IMR-90 (cell line): ENCODE results near the gene PRR12. TPM values are rescaled to one million over a fixed set of nuclear protein-coding genes. Genes with fewer than 3 reads are reported as not detected.
A peak's percentile ranks its signal among the peaks of the same experiment; 100 is the strongest.
"Not testable (repeated sequence)": the region's sequence is repeated elsewhere in the genome, so short reads cannot be mapped to it uniquely, and the experiment has no call there.

Experiments used
- ATAC-seq: fragments of 200-7000 bp; cut with Tn5 transposase; 2 replicates; pipeline ENCODE4 v1.9.1; 2020; ENCODE audit warnings: low read depth, mild to moderate bottlenecking, moderate library complexity
- BruUV-seq: library from RNA; stranded (reverse); fragments of 400-500 nt; replicated peaks from 2 replicates; lab custom pipeline; 2021; lab: Mats Ljungman, UMichigan
- CTCF ChIA-PET: fragments of 300-600 bp; formaldehyde crosslinking; extraction: SDS; loops from one replicate; lab custom pipeline; 2021; ENCODE audit warnings: antibody characterized with exemption; lab: Yijun Ruan, JAX
- POLR2A ChIA-PET: fragments of 300-600 bp; sonication (Branson Sonifier 250); formaldehyde crosslinking; loops from one replicate; lab custom pipeline; 2022; ENCODE audit warnings: antibody characterized with exemption; ENCODE audit not compliant: unreplicated experiment; lab: Charles Lee
- DNase-seq: peaks from one replicate; pipeline ENCODE4 v3.0.0; 2013
- H2AFZ ChIP-seq: replicated peaks from 2 replicates; pipeline ENCODE3; 2013; ENCODE audit warnings: low read length, mild to moderate bottlenecking; ENCODE audit not compliant: poor library complexity
- H2AK5ac ChIP-seq: 2 replicates; pipeline ENCODE4 v1.6.1; 2013; ENCODE audit warnings: low read depth, low read length, inconsistent platforms
- H2AK9ac ChIP-seq: replicated peaks from 2 replicates; pipeline ENCODE3; 2013; ENCODE audit warnings: mild to moderate bottlenecking, low read depth, low read length, moderate library complexity; ENCODE audit not compliant: poor library complexity
- H2BK120ac ChIP-seq: 2 replicates; pipeline ENCODE4 v1.6.1; 2013; ENCODE audit warnings: low read depth, low read length, inconsistent platforms
- H2BK15ac ChIP-seq: 3 replicates; pipeline ENCODE4 v1.6.1; 2013; ENCODE audit warnings: low read depth, low read length, inconsistent platforms
- H2BK20ac ChIP-seq: 2 replicates; pipeline ENCODE4 v1.6.1; 2013; ENCODE audit warnings: low read depth, mild to moderate bottlenecking, inconsistent platforms, low read length, moderate library complexity
- H2BK5ac ChIP-seq: 2 replicates; pipeline ENCODE4 v1.6.1; 2013; ENCODE audit warnings: mild to moderate bottlenecking, low read depth, low read length, inconsistent platforms; ENCODE audit not compliant: poor library complexity, severe bottlenecking
- H3K14ac ChIP-seq: replicated peaks from 2 replicates; pipeline ENCODE4 v1.6.1; 2013; ENCODE audit warnings: low read depth, low read length, inconsistent platforms
- H3K18ac ChIP-seq: 2 replicates; pipeline ENCODE4 v1.6.1; 2013; ENCODE audit warnings: low read depth, low read length, control low read depth
- H3K23ac ChIP-seq: 2 replicates; pipeline ENCODE4 v1.6.1; 2013; ENCODE audit warnings: low read depth, low read length, inconsistent platforms
- H3K27ac ChIP-seq: 2 replicates; pipeline ENCODE4 v1.5.1; 2013; ENCODE audit warnings: mild to moderate bottlenecking, control low read depth, low read length; ENCODE audit not compliant: insufficient read depth
- H3K27me3 ChIP-seq: 2 replicates; pipeline ENCODE4 v1.6.1; 2013; ENCODE audit warnings: low read length; ENCODE audit not compliant: control insufficient read depth, insufficient read depth
- H3K36me3 ChIP-seq: 2 replicates; pipeline ENCODE4 v1.6.1; 2013; ENCODE audit warnings: low read length, mixed read lengths; ENCODE audit not compliant: control insufficient read depth, insufficient read depth
- H3K4ac ChIP-seq: 2 replicates; pipeline ENCODE4 v1.6.1; 2013; ENCODE audit warnings: low read depth, low read length, inconsistent platforms
- H3K4me1 ChIP-seq: 2 replicates; pipeline ENCODE4 v1.6.1; 2013; ENCODE audit warnings: low read length, mixed read lengths; ENCODE audit not compliant: control insufficient read depth, insufficient read depth
- H3K4me2 ChIP-seq: 2 replicates; pipeline ENCODE4 v1.6.1; 2013; ENCODE audit warnings: low read depth, mild to moderate bottlenecking, control low read depth, low read length, moderate library complexity
- H3K4me3 ChIP-seq: 2 replicates; pipeline ENCODE4 v1.5.1; 2013; ENCODE audit warnings: low read depth, mild to moderate bottlenecking, control low read depth, low read length, moderate library complexity; ENCODE audit not compliant: insufficient read depth
- H3K56ac ChIP-seq: 2 replicates; pipeline ENCODE4 v1.6.1; 2013; ENCODE audit warnings: low read length, inconsistent platforms; ENCODE audit not compliant: insufficient read depth; ENCODE audit errors: extremely low read depth
- H3K79me1 ChIP-seq, 2 experiments: 2 replicates each; pipeline ENCODE4 v1.6.1; 2013; ENCODE audit warnings: low read length in 2 of 2, inconsistent platforms in 1 of 2, low read depth in 1 of 2
- H3K9ac ChIP-seq: 2 replicates; pipeline ENCODE4 v1.6.1; 2013; ENCODE audit warnings: low read depth, low read length, control low read depth
- H3K9me1 ChIP-seq: 2 replicates; pipeline ENCODE4 v1.6.1; 2013; ENCODE audit warnings: low read length, inconsistent platforms; ENCODE audit not compliant: insufficient read depth
- H3K9me3 ChIP-seq: 2 replicates; pipeline ENCODE4 v1.6.1; 2013; ENCODE audit warnings: low read length; ENCODE audit not compliant: control insufficient read depth, insufficient read depth
- H4K20me1 ChIP-seq: 2 replicates; pipeline ENCODE4 v1.6.1; 2013; ENCODE audit warnings: low read length, inconsistent platforms; ENCODE audit not compliant: insufficient read depth
- H4K5ac ChIP-seq: 2 replicates; pipeline ENCODE4 v1.6.1; 2013; ENCODE audit warnings: mild to moderate bottlenecking, low read depth, low read length, control low read depth
- H4K8ac ChIP-seq, 2 experiments: 2 replicates each; pipeline ENCODE4 v1.6.1; 2013; ENCODE audit warnings: low read depth in 2 of 2, low read length in 2 of 2, control low read depth in 1 of 2, inconsistent platforms in 1 of 2
- H4K91ac ChIP-seq: 2 replicates; pipeline ENCODE4 v1.6.1; 2013; ENCODE audit warnings: low read depth, low read length, inconsistent platforms; ENCODE audit not compliant: insufficient read depth
- CEBPB ChIP-seq: IDR thresholded peaks from 2 replicates; pipeline ENCODE4 v1.6.1; 2012; ENCODE audit warnings: low read depth, low read length, improper control_type of control experiment
- WGBS, 2 experiments: methylation state at CpG; one replicate each; pipeline versions ENCODE4 v1.1.5 to v1.1.7; 2013; ENCODE audit warnings: missing lambda C conversion rate in 2 of 2; ENCODE audit not compliant: insufficient read length in 1 of 2; ENCODE audit errors: extremely low coverage in 2 of 2; 5-methylcytosine and 5-hydroxymethylcytosine counted together
- dilution Hi-C: fragments of 300-500 bp; cut with HindIII; formaldehyde crosslinking; loops from one replicate; pipeline ENCODE4 v1.14.3; 2018; ENCODE audit warnings: low sequenced_read_pairs; ENCODE audit not compliant: unreplicated experiment
- in situ Hi-C: fragments of 300-500 bp; cut with MboI; formaldehyde crosslinking; loops from 3 replicates; pipeline ENCODE4 v1.14.3; 2019; ENCODE audit warnings: low sequenced_read_pairs, inconsistent platforms, mixed read lengths
- intact Hi-C: fragments of 100-400 bp; cut with micrococcal nuclease; formaldehyde crosslinking; loops from 2 replicates; pipeline ENCODE4 v1.10.0; 2022
- polyA plus RNA-seq, 3 experiments: library from polyadenylated mRNA; depleted of rRNA; stranded (reverse); fragments of >200 nt; gene quantifications; 2 replicates each; pipeline ENCODE4 v1.2.3, GENCODE V29; 2012; ENCODE audit warnings: low replicate concordance in 1 of 3
- total RNA-seq: library from RNA; depleted of rRNA; stranded (reverse); fragments of >200 nt; gene quantifications from 2 replicates; pipeline ENCODE4 v1.2.3, GENCODE V29; 2012

PRR12 gene
- total and polyA plus RNA-seq, 2 of the 4 experiments (the other 2 are of a cell fraction) = 0.36 to 4.1 TPM

GRCh38 chr19:49617860-49618259 is 26.9 kb downstream of the PRR12 start:
- H3K23ac ChIP-seq, H4K91ac ChIP-seq, in situ Hi-C loops, H3K4ac ChIP-seq, POLR2A ChIA-PET, H3K27me3 ChIP-seq, DNase-seq, CTCF ChIA-PET, H4K8ac ChIP-seq, H3K4me2 ChIP-seq, BruUV-seq, H3K18ac ChIP-seq, H4K5ac ChIP-seq, H3K9ac ChIP-seq, H3K27ac ChIP-seq, H3K4me3 ChIP-seq, H2AK5ac ChIP-seq, H2BK15ac ChIP-seq, H2AK9ac ChIP-seq, H3K14ac ChIP-seq, H2BK120ac ChIP-seq, intact Hi-C loops, H3K9me3 ChIP-seq, H3K56ac ChIP-seq, H2AFZ ChIP-seq, ATAC-seq, H2BK5ac ChIP-seq, dilution Hi-C loops, H2BK20ac ChIP-seq: not testable (repeated sequence)
- H3K79me1 ChIP-seq = peaks cover 26 to 74% of the 10 kb centered on the region in 2 experiments
- H3K36me3 ChIP-seq = peaks cover 45% of the 10 kb centered on the region
- peaks cover 10% of the 10 kb centered on the region for H3K9me1 ChIP-seq
- H3K4me1 ChIP-seq = peaks cover 11% of the 10 kb centered on the region
- H4K20me1 ChIP-seq = peaks cover 17% of the 10 kb centered on the region
- TF ChIP-seq CEBPB = 0 out of 2 replicates have a peak, but pooled peaks have one; percentile 23
- WGBS, 2 experiments = 95% methylated on average over 10 of the region's 13 CpGs; no CpG with 5 or more reads in 1 of the 2 experiments
